ENCODE results near the gene KRT78.

DNA sequence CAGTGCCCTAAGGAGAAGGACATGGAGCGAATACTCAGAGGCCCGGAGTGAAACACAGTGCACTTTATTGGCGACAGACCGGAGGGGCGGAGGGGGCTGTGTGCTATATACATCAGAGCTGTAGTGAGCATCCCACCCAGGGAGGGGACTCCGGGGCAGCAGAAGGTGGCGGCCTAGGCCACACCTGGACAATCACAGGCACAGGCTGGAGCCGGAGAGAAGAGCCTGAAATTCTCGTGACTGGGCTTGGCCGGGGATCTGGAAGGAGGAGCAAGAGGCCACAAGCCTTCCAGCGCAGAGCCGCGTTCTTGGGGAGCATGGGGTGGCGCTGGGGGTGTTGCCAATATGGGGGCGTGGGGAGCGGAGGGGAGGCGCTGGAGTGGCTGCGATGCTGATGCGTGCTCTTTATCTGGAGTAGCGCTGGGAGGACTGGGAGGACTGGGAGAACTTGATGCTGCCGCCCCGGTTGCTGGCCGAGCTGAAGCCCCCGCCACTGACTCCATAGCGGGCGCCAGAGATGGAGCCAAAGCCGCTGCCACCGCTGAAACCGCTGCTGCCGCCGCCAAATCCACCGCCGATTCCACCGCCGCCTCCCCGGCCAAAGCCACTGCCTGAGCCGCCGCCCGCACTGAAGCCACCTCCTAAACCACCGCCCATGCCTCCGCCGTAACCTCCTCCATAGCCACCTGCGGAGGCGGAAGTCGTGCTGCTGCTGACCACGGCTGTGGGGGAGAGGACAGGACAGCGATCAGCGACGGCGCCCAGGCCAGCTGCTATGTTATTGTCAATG lies 59.0 kb downstream of the KRT78 start:
- TF ChIP-seq, protein P1, sequence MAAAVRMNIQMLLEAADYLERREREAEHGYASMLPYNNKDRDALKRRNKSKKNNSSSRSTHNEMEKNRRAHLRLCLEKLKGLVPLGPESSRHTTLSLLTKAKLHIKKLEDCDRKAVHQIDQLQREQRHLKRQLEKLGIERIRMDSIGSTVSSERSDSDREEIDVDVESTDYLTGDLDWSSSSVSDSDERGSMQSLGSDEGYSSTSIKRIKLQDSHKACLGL (CRISPR knock-in tag; IDR thresholded peaks at IDR 0.05; ENCODE audit: borderline replicate concordance, poor library complexity, severe bottlenecking) = no peak
- TF ChIP-seq ESRRA (IDR thresholded peaks at IDR 0.05; ENCODE audit: borderline replicate concordance, low read depth) (peak; percentile 52; the same call in 1 of the 2 replicates), CEBPB (tag; IDR thresholded peaks at IDR 0.05) (no peak), CBX3 (IDR thresholded peaks at IDR 0.05; ENCODE audit: borderline replicate concordance in 1 of 2, low read length in 2 of 2) (no peak), POLR2A (conservative IDR thresholded peaks at IDR 0.05) (0 out of 2 replicates have a peak, but pooled peaks have one; percentile 32)
- TF ChIP-seq, protein P2, sequence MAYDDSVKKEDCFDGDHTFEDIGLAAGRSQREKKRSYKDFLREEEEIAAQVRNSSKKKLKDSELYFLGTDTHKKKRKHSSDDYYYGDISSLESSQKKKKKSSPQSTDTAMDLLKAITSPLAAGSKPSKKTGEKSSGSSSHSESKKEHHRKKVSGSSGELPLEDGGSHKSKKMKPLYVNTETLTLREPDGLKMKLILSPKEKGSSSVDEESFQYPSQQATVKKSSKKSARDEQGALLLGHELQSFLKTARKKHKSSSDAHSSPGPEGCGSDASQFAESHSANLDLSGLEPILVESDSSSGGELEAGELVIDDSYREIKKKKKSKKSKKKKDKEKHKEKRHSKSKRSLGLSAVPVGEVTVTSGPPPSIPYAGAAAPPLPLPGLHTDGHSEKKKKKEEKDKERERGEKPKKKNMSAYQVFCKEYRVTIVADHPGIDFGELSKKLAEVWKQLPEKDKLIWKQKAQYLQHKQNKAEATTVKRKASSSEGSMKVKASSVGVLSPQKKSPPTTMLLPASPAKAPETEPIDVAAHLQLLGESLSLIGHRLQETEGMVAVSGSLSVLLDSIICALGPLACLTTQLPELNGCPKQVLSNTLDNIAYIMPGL (CRISPR knock-in tag; IDR thresholded peaks at IDR 0.05) = no peak
- TF ChIP-seq, protein P3, sequence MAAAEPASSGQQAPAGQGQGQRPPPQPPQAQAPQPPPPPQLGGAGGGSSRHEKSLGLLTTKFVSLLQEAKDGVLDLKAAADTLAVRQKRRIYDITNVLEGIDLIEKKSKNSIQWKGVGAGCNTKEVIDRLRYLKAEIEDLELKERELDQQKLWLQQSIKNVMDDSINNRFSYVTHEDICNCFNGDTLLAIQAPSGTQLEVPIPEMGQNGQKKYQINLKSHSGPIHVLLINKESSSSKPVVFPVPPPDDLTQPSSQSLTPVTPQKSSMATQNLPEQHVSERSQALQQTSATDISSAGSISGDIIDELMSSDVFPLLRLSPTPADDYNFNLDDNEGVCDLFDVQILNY (CRISPR knock-in tag; IDR thresholded peaks at IDR 0.05) = no peak

Data from K562 (cell line).